GM23338 (cell line): ENCODE data around the gene C17orf78. TPM values are rescaled to one million over a fixed set of nuclear protein-coding genes. Genes with fewer than 3 reads are reported as not detected.

ENCODE experiments used
- ATAC-seq: fragments of 200-7000 bp; cut with Tn5 transposase; 3 replicates; pipeline ENCODE4 v1.9.1; 2020
- DNase-seq: peaks from one replicate; pipeline ENCODE4 v3.0.0-alpha.2; 2015; ENCODE audit warnings: low spot score
- H2AFZ ChIP-seq: fragments of 200-600 bp; sonication (generic); 2 replicates; pipeline ENCODE4 v1.8.0; 2016; ENCODE audit warnings: antibody characterized with exemption, mild to moderate bottlenecking, moderate library complexity
- H3F3A ChIP-seq: fragments of 200-600 bp; sonication (generic); replicated peaks from 2 replicates; pipeline ENCODE4 v1.8.0; 2017; ENCODE audit warnings: antibody characterized with exemption, mixed run types, low read depth
- H3K27ac ChIP-seq: fragments of 200-600 bp; sonication (generic); 2 replicates; pipeline ENCODE4 v1.6.1; 2016; ENCODE audit warnings: low read depth
- H3K27me3 ChIP-seq: fragments of 200-600 bp; sonication (generic); 2 replicates; pipeline ENCODE4 v1.8.0; 2016; ENCODE audit warnings: mild to moderate bottlenecking, mixed run types, moderate library complexity; ENCODE audit not compliant: insufficient read depth
- H3K36me3 ChIP-seq: fragments of 200-600 bp; sonication (generic); 2 replicates; pipeline ENCODE4 v1.8.0; 2016; ENCODE audit warnings: mild to moderate bottlenecking; ENCODE audit not compliant: insufficient read depth
- H3K4me1 ChIP-seq: fragments of 200-600 bp; sonication (generic); 2 replicates; pipeline ENCODE4 v1.8.0; 2016; ENCODE audit warnings: mild to moderate bottlenecking, moderate library complexity; ENCODE audit not compliant: insufficient read depth
- H3K4me2 ChIP-seq: fragments of 200-600 bp; sonication (generic); 2 replicates; pipeline ENCODE4 v1.7.1; 2017; ENCODE audit warnings: mixed run types
- H3K4me3 ChIP-seq: fragments of 200-600 bp; sonication (generic); 2 replicates; pipeline ENCODE4 v1.6.1; 2016; ENCODE audit warnings: mixed run types
- H3K79me2 ChIP-seq: fragments of 200-600 bp; sonication (generic); replicated peaks from 2 replicates; pipeline ENCODE4 v1.8.0; 2017; ENCODE audit warnings: mild to moderate bottlenecking; ENCODE audit not compliant: insufficient read depth
- H3K9me2 ChIP-seq: fragments of 200-600 bp; sonication (generic); 2 replicates; pipeline ENCODE4 v1.8.0; 2017; ENCODE audit not compliant: insufficient read depth
- H4K20me1 ChIP-seq: fragments of 200-600 bp; sonication (generic); replicated peaks from 2 replicates; pipeline ENCODE4 v1.8.0; 2017; ENCODE audit warnings: mild to moderate bottlenecking; ENCODE audit not compliant: insufficient read depth
- H3K27ac Mint-ChIP-seq: 2 replicates; pipeline ENCODE4 v1.8.0; 2020; ENCODE audit warnings: inconsistent platforms, mild to moderate bottlenecking, moderate library complexity, mixed read lengths
- H3K27me3 Mint-ChIP-seq: 3 replicates; pipeline ENCODE4 v1.8.0; 2022; ENCODE audit warnings: low read depth, mild to moderate bottlenecking, moderate library complexity, mixed read lengths, inconsistent platforms; ENCODE audit not compliant: insufficient read depth, poor library complexity
- H3K36me3 Mint-ChIP-seq: 3 replicates; pipeline ENCODE4 v1.8.0; 2021; ENCODE audit warnings: low read depth, mild to moderate bottlenecking, inconsistent platforms, moderate library complexity, mixed read lengths
- H3K4me1 Mint-ChIP-seq: 3 replicates; pipeline ENCODE4 v1.8.0; 2020; ENCODE audit warnings: mild to moderate bottlenecking, inconsistent platforms, mixed read lengths
- H3K4me3 Mint-ChIP-seq: 3 replicates; pipeline ENCODE4 v1.8.0; 2021; ENCODE audit warnings: moderate library complexity, mild to moderate bottlenecking, inconsistent platforms, mixed read lengths
- H3K9me3 Mint-ChIP-seq: 3 replicates; pipeline ENCODE4 v1.8.0; 2020; ENCODE audit warnings: moderate library complexity, mild to moderate bottlenecking, inconsistent platforms, mixed read lengths
- CREB1 ChIP-seq: fragments of 250-450 bp; sonication (Bioruptor Pico); IDR thresholded peaks from 2 replicates; pipeline ENCODE4 v1.5.0; 2020; ENCODE audit warnings: low read depth, mild to moderate bottlenecking, moderate library complexity
- CTCF ChIP-seq, 2 experiments: fragments of 200-600 bp in 1 of 2; sonication (generic) in 1 of 2; conservative IDR thresholded peaks; 2 replicates each; pipeline versions ENCODE4 v1.5.1 to v1.6.1; 2016 to 2017; ENCODE audit warnings: antibody characterized with exemption in 2 of 2, low read depth in 2 of 2, mild to moderate bottlenecking in 2 of 2, moderate library complexity in 1 of 2
- ETS1 ChIP-seq: IDR thresholded peaks from 2 replicates; pipeline ENCODE4 v1.6.1; 2016; ENCODE audit warnings: antibody characterized with exemption
- EZH2 ChIP-seq: fragments of 200-600 bp; sonication (generic); IDR thresholded peaks from one replicate; pipeline ENCODE4 v1.8.0; 2017; ENCODE audit warnings: antibody characterized with exemption, mild to moderate bottlenecking, low read depth; ENCODE audit not compliant: unreplicated experiment
- EZH2phosphoT487 ChIP-seq: fragments of 200-600 bp; sonication (generic); IDR thresholded peaks from one replicate; pipeline ENCODE4 v1.8.1; 2018; ENCODE audit warnings: antibody characterized with exemption; ENCODE audit not compliant: unreplicated experiment
- JUNB ChIP-seq: IDR thresholded peaks from one replicate; pipeline ENCODE4 v1.6.1; 2016; ENCODE audit warnings: antibody characterized with exemption; ENCODE audit not compliant: unreplicated experiment
- NANOG ChIP-seq: IDR thresholded peaks from 2 replicates; pipeline ENCODE4 v1.6.1; 2016; ENCODE audit warnings: antibody characterized with exemption, borderline replicate concordance
- POLR2AphosphoS5 ChIP-seq: IDR thresholded peaks from 2 replicates; pipeline ENCODE4 v1.6.1; 2016; ENCODE audit warnings: antibody characterized with exemption, low read depth
- STAT1 ChIP-seq: IDR thresholded peaks from one replicate; pipeline ENCODE4 v1.6.1; 2016; ENCODE audit warnings: antibody characterized with exemption; ENCODE audit not compliant: unreplicated experiment
- ZNF114 ChIP-seq: fragments of 250-450 bp; sonication (Bioruptor Pico); IDR thresholded peaks from 2 replicates; pipeline ENCODE4 v1.5.0; 2020; ENCODE audit warnings: mild to moderate bottlenecking, moderate library complexity
- ZNF331 ChIP-seq: fragments of 250-450 bp; sonication (Bioruptor Pico); IDR thresholded peaks from 2 replicates; pipeline ENCODE4 v1.5.0; 2020; ENCODE audit warnings: low read depth, mild to moderate bottlenecking, moderate library complexity
- ZNF462 ChIP-seq: fragments of 250-450 bp; sonication (Bioruptor Pico); IDR thresholded peaks from 2 replicates; pipeline ENCODE4 v1.5.0; 2020; ENCODE audit warnings: mild to moderate bottlenecking, moderate library complexity
- polyA plus RNA-seq: library from polyadenylated mRNA; unstranded; fragments of >200 nt; fragmentation: Nextera tagmentation; extraction: Ambion mirVana; gene quantifications from 2 replicates; pipeline ENCODE4 v1.2.1, GENCODE V29; 2016
- total RNA-seq: library from RNA; depleted of rRNA; stranded (reverse); fragments of >200 nt; shearing (Covaris generic); gene quantifications from 2 replicates; pipeline ENCODE4 v1.2.3, GENCODE V29; 2014

Gene C17orf78
- total and polyA plus RNA-seq, 2 experiments from 2014 or later = 0.19 TPM; not detected in 1

GRCh38 chr17:37360632-37361031 is 15.2 kb upstream of the C17orf78 start:
- no peak for ATAC-seq
- no peaks in the 10 kb centered on the region for H3K36me3 ChIP-seq

GRCh38 chr17:37361543-37361942 is 14.2 kb upstream of the C17orf78 start:
- Histone ChIP-seq H3K79me2 (peaks cover 19% of the 10 kb centered on the region), H2AFZ (0 out of 2 replicates have a peak overlapping the region, but pooled peaks have one; percentile 23), H4K20me1 (peaks cover 12% of the 10 kb centered on the region), H3F3A (0 out of 2 replicates have a peak, but pooled peaks cover 7% of the 10 kb centered on the region), H3K4me3 (no peak overlapping the region), H3K27me3 (no peaks in the 10 kb centered on the region), H3K27ac (no peak overlapping the region), H3K4me1 (peaks cover 28% of the 10 kb centered on the region), H3K4me2 (no peak overlapping the region), H3K9me2 (no peaks in the 10 kb centered on the region), H3K36me3 (no peaks in the 10 kb centered on the region)
- no peak overlapping the region for H3K27ac Mint-ChIP-seq
- no peaks in the 10 kb centered on the region for H3K9me3 Mint-ChIP-seq
- peaks cover 7% of the 10 kb centered on the region; the same call in 1 of the 3 replicates for H3K36me3 Mint-ChIP-seq
- ATAC-seq = no peak
- H3K27me3 Mint-ChIP-seq = peaks cover 4% of the 10 kb centered on the region
- no peak overlapping the region for H3K4me3 Mint-ChIP-seq
- H3K4me1 Mint-ChIP-seq = peaks cover 26% of the 10 kb centered on the region
- no peak for DNase-seq
- TF ChIP-seq ZNF114 (CRISPR knock-in tag) (no peak), ZNF462 (CRISPR knock-in tag) (no peak), ZNF331 (CRISPR knock-in tag) (no peak), POLR2AphosphoS5 (no peak), CTCF (conservative IDR thresholded peaks at IDR 0.05; ENCODE audit: low read depth in 2 of 2) (no peak), EZH2phosphoT487 (no peak), NANOG (no peak), CREB1 (CRISPR knock-in tag) (no peak), EZH2 (no peak)

More at GRCh38 chr17:37360632-37361031, 15.2 kb upstream of the C17orf78 start:
- 0 out of 2 replicates have a peak, but pooled peaks cover 7% of the 10 kb centered on the region for H3F3A ChIP-seq
- peaks cover 18% of the 10 kb centered on the region for H4K20me1 ChIP-seq
- H3K4me3 ChIP-seq = no peak overlapping the region
- DNase-seq = no peak
- no peaks in the 10 kb centered on the region for H3K27me3 ChIP-seq
- peaks cover 31% of the 10 kb centered on the region for H3K4me1 ChIP-seq
- H3K36me3 Mint-ChIP-seq = peaks cover 7% of the 10 kb centered on the region; the same call in 1 of the 3 replicates
- TF ChIP-seq ZNF114 (CRISPR knock-in tag) (no peak), ETS1 (no peak), ZNF331 (CRISPR knock-in tag) (no peak), POLR2AphosphoS5 (no peak), STAT1 (no peak), JUNB (no peak), NANOG (no peak)
- peaks cover 28% of the 10 kb centered on the region for H3K79me2 ChIP-seq
- H3K4me1 Mint-ChIP-seq = peaks cover 28% of the 10 kb centered on the region
- H3K27ac ChIP-seq = no peak overlapping the region
- H3K9me2 ChIP-seq = no peaks in the 10 kb centered on the region
- no peak overlapping the region for H2AFZ ChIP-seq
- peak overlapping the region; percentile 75; the same call in 1 of the 2 replicates for H3K4me2 ChIP-seq
- no peak overlapping the region for H3K27ac Mint-ChIP-seq
- H3K4me3 Mint-ChIP-seq = no peak overlapping the region
- H3K27me3 Mint-ChIP-seq = peaks cover 4% of the 10 kb centered on the region
- no peaks in the 10 kb centered on the region for H3K9me3 Mint-ChIP-seq
